Measurements from ENCODE around the gene TRIM24.

- no peak for TF ChIP-seq CTCF (conservative IDR thresholded peaks at IDR 0.05; ENCODE audit: low read length)
- no peak for TF ChIP-seq EZH2phosphoT487 (IDR thresholded peaks at IDR 0.05; ENCODE audit: borderline replicate concordance, low read depth, low read length)
These were observed 143.7 kb downstream of the TRIM24 start for GRCh38 chr7:138603549-138604318.
